Skeletal muscle cell (primary cell): ENCODE results near the gene CDKL4.
"Not testable (repeated sequence)": the region's sequence is repeated elsewhere in the genome, so short reads cannot be mapped to it uniquely, and the experiment has no call there.

Source experiments
- DNase-seq: peaks from one replicate; pipeline ENCODE4 v3.0.0-alpha.2; 2010; ENCODE audit warnings: low read depth
- H3K4me3 ChIP-seq: 2 replicates; pipeline ENCODE4 v1.5.1; 2011; ENCODE audit warnings: low read depth, mild to moderate bottlenecking, control low read depth, low read length, moderate library complexity

The CDKL4 gene

DNA sequence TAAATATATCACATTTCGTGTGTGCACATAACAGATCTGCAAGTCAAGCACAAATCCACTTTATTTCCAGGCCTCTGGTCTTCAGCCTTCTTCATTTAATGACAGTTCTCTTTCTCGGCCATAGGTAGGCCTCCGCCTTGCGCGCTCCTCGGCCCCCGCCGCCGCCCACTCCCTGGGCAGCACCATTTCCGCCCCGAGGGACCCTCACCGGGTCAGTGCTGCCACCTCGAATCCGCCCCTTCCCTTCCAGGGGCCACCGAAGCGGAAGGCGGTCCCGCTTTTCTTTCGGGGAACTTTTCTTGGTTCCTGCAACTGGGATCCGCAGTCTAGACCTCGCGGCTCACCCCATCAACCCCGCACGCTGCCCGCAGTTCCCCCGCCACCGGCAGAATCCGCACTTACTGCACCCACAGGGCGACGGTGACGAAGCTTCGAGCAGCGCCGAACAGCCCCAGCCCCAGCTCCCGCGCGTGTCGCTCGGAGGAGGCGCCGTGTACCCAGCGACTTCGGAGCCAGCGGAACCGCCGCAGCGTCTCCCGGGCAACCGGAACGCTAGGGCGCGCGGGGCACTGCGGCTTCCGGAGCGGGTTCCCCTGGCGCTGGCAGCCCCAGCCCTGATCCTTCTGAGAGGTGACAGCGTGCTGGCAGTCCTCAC, at the start of gene CDKL4:
CDKL4 (minus strand) TSS at position 502 of the 655 bp plus-strand sequence.
- no peak for DNase-seq
- H3K4me3 ChIP-seq: peak within 1 kb of the TSS; percentile 34

DNA sequence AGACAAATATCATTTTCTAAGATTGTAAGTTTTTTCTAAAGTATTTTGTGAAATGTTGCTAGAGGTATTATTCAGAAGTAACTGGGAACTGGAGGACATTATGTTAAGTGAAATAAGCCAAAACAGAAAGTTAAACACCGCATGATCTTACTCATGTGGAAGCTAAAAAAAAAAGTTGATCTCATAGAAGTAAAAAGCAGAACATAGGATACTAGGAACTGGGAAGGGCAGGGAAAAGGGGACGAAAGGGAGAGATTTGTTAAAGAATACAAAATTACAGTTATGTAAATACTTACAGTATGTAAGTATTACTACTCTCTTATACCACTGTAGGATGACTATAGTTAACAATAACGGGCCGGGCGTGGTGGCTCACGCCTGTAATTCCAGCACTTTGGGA, 46.7 kb upstream of the CDKL4 start:
- no peak overlapping the region for H3K4me3 ChIP-seq
- no peak for DNase-seq

DNA sequence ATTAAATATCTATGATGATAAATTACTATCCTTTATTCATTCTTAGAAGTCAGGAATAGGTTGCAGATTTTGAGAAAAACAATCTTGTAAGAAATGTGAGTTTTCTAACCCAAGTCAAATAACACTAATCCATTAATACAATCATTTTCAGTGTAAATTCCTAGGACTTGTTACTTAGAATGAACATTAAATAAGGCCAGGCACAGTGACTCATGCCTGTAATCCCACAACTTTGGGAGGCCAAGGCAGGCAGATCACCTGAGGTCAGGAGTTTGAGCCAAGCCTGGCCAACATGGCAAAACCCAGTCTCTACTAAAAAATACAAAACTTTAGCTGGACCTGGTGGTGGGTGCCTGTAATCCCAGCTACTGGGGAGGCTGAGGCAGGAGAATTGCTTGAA, 45.8 kb upstream of the CDKL4 start:
- DNase-seq: no peak
- H3K4me3 ChIP-seq: no peak overlapping the region

DNA sequence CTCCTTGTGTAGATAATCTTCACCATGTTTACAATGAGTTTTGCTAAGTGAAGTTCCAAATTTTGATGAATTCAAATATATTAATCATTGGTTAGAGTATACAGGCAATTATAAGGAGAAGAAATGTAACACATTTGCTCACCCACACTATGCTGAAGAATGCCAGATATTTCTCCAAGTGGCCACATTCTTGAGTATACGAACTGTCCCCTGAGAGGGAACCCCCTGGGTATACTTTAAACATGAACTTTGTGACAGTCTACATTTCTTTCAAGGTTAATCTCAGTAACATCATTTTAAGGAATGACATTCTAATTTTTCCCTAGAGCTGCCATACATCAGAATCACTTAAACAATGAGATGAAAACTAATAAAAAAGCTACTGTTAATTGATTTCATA, 39.8 kb upstream of the CDKL4 start:
- no peak for DNase-seq
- H3K4me3 ChIP-seq: no peak overlapping the region

DNA sequence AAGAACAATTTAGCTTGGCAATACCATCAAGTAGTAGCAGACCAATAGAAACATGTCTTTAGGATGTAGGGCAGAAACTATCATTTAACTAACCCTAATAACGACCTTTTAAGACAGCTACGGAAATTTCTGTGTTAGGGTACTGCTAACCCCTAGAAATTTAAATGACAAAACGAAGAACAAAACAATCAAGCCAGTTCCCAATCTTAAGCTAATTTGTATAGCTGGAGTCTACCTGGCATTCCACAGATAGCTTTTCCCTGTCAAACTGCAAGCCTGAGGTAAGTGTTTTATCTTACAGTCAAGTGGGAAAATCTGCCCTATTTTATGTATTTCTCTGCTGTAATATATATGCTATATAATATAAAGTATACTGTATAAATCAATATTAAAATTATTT, 37.6 kb upstream of the CDKL4 start:
- no peak overlapping the region for H3K4me3 ChIP-seq
- no peak for DNase-seq

DNA sequence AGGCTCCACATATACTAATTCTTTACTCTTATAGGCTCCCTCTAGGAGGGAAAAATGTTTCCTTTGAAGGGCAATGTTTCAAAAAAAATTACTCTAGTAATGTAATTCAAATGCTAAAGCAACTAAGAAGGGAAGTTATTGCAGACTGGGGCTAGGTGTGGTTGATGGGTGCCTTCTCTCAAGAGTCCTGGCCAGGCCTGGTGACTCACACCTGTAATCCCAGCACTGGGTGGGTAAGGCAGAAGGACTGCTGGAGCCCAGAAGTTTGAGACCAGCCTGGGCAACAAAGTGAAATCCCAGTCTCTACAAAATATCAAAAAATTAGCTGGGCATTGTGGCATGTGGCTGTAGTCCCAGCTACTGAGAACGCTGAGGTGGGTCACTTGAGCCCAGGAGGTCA, 31.2 kb upstream of the CDKL4 start:
- DNase-seq: no peak
- H3K4me3 ChIP-seq: no peak overlapping the region

DNA sequence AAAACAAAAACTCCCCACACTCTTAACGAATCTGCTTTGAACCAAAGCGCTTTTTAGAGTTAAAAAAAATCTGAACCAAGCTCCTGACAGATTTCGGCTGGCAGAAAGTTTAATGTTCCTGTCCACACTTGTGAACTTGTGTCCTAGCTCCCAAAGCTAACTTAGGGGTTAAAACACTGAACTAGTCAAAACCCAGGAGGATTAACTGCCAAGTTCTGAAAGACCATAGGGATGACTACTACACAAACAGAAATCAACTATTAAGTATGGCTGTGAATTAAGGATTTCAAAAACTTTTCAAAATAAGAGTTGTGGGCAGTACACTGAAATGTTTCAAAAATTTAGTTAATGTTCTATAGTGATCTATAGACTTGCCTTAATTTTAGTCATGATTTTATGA, 26.2 kb upstream of the CDKL4 start:
- no peak for DNase-seq
- H3K4me3 ChIP-seq: no peak overlapping the region

DNA sequence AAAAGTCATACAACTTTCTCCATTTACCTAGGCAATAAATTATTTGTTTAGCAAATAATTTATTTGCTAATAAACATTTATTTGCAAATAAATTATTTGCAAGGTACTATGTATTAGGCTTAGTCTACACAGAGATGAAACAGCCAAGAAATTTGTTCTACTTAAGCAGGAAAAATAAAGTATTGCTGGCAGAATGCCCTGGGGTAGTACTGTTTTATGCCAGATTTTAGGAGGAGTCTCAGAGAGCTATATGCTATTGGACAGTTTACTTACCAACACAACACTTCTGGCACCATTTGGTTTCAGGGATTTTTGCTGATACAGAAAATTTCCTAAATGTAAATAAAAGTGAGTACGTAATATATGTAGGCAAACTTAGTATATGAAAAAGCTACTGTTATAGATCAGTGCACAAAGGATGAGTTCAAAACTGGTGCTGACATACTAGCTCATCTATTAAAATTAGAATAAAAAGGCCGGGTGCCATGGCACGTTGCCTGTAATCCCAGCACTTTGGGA, 23.2 kb upstream of the CDKL4 start:
- no peak for DNase-seq
- no peak overlapping the region for H3K4me3 ChIP-seq

DNA sequence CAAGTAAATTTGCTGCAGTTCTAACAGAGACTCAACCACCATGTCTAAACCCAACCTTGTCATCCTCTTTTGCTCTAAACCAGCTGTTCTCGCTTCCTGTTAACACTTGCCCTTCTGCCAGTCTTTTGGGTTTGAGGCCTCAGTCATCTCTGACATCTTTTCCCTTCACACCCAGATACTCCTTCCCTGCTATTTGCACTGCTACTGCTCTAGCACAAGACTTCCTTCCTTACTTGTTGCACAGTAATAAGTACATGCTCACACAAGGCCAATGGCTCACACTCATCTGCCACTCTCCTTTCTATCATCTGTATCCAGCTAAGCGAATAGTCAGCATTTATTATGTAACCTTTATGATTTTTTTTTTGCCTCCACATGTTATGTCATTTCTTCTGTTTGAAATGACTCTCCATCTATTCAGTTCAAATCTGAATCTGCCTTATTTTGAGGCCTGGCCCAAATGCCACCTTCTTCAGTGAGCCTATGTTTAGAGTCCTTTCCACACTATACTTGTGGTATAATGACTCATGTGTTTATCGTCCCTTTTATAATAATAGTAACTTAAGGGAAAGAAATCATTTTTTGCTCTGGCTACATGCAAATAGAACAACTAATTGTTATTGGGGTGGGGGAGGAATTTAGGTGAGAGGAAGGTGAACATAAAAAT, 22.5 kb upstream of the CDKL4 start:
- DNase-seq: no peak
- no peak overlapping the region for H3K4me3 ChIP-seq

DNA sequence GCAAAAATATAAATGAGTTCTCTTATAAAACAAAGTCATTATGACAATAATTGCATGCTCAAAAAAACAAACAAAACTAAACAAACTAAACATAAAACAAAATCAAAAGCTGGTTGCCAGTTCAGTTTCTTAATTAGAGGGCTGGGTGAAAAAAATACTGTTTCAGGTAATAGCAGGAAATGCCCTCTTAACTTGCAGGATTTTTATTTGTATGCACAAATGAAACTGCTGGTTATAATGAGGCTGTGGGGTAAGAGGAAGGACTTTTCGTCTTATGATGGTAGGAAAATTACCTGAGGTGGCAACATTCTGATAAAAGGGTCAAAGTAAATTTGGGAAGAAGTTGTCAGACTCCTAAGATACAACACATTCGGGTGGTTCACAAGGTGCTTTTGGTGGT, 21.5 kb upstream of the CDKL4 start:
- no peak for DNase-seq
- H3K4me3 ChIP-seq: no peak overlapping the region

DNA sequence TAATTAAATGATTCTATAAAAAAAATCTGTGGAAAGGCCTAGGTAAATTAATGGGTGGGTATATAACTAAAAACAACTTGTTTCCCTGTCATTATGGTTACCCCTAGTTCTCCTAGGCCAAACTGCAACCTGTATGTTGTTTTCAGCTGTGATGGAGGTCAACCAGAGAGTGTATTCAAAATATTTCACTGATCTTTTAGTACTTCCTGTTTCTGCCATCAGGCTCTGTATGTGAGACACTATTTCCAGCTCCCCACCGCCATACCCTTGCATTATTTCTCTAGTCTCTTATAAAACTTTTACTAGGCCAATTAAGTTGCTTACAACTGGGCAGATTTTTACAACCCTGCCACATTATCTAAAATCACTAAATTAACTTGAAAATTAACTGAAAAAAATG, 21.0 kb upstream of the CDKL4 start:
- H3K4me3 ChIP-seq: no peak overlapping the region
- DNase-seq: no peak

DNA sequence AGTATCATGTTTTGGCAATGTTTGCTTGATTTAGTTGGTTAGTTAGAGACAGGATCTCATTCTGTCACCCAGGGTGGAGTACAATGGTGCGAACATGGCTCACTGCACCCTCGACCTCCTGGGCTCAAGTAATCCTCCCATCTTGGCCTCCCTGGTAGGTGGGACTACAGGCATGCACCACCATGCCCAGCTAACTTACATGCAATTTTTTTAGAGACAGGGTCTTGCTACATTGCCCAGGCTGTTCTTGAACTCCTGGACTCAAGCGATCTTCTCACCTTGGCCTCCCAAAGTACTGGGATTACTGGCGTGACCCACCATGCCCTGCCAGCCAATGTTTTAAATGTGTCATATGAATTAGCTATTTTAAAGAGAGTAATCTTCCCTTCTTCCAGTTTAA, 16.3 kb upstream of the CDKL4 start:
- no peak for DNase-seq
- no peak overlapping the region for H3K4me3 ChIP-seq

DNA sequence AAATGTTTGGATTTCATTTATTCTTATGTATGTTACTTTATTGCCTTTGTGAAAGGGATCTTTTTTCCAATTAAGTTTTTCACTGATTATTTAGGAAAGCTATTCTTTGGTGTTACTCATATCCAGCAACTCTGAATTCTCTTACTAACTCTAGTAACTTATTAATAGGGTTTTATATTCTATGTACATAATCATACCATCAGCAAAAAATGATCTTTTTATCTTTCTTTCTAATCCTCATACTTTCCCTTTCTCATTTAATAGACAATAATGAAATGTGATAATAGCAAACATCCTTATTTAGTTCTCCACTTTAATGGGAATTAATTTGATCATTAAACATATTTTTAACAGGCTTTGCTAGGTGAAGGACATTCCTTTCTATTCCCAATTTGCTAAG, 12.3 kb upstream of the CDKL4 start:
- H3K4me3 ChIP-seq: no peak overlapping the region
- DNase-seq: no peak

DNA sequence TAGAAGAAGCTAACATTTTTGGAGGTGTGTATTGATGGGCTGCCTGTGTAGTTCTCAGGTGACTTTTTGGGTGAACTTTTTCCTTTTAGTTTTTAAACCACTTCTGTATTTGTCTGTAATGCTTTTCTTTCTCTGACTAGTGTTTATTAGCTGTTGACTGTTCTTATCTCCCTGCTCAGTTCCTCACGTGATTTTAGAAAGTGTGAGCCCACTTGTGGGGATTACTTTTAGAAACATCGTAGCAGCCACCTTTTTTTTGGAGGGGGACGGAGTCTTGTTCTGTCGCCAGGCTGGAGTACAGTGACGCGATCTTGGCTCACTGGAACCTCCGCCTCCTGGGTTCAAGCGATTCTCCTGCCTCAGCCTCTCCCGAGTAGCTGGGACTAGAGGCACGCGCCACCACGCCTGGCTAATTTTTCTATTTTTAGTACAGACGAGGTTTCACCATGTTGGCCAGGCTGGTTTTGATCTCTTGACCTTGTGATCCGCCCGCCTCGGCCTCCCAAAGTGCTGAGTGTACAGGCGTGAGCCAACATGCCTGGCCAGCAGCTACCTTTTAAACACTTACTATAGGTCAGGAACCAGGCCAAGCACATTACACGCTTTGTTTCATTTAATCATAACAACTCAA, 9.2 kb upstream of the CDKL4 start:
- no peak for DNase-seq
- no peak overlapping the region for H3K4me3 ChIP-seq

DNA sequence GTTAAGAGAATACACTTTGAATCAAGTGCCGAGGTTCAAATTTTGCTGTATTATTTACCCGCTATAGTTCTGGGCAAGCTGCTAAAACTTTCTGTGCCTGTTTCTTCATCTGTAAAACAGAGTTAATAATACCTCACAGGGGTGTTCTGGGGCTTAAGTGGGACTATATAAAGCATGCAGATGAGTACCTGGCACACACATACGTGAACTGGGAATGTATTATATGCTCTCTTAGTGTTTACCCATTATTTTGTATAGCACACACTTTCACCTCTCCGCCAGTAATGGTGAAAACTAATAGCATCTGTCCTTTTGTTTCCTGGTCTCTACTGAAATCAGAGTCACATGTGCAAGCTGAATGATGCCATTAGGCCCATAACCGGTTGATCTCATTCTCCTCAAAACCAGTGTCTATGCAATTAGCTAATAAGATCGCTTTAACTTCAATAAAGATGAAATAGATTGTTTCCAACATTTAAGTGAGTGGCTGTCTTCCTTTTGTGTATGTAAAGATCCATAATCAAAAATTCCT, 3.8 kb upstream of the CDKL4 start:
- no peak overlapping the region for H3K4me3 ChIP-seq
- DNase-seq: no peak

DNA sequence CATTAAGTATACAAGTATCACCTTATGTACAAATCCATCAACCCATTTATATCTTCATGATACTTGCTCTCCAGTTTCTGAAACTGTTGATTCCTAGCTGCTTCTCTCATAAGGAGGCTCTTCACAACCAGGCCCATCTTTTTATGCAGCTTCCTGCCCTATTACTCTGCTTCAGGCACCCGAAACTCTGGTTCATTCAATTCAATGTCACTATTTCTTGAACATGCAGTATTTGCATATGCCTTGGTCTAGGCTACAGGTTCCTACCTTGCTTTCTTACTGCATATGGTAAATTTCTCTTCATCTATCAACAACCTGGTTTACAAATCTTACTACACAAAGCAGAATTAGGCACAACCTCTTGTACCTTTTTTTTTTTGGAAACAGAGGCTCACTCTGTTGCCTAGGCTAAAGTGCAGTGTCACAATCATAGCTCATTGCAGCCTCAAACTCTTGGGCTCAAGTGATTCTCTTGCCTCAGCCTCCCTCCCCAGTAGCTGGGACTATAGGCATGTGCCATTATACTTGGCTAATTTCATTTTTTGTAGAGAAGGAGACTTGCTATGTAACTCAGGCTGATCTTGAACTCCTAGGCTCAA, 2.7 kb upstream of the CDKL4 start:
- DNase-seq: no peak
- H3K4me3 ChIP-seq: no peak overlapping the region

DNA sequence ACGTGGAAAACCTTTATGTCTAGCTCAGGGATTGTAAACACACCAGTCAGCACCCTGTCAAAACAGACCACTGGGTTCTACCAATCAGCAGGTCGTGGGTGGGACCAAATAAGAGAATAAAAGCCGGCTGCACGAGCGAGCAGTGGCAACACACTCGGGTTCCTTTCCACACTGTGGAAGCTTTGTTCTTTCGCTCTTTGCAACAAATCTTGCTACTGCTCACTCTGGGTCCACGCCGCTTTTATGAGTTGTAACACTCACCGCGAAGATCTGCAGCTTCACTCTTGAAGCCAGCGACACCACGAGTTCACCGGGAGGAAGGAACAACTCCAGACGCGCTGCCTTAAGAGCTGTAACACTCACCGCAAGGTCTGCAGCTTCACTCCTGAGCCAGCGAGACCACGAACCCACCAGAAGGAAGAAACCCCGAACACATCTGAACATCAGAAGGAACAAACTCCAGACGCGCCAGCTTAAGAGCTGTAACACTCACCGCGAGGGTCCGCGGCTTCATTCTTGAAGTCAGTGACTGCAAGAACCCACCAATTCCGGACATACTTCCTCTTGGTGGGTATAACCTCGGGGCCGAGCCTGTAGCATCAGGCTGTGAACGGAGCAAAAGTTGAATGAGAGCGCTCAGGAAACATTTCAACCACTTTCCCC, 1.3 kb upstream of the CDKL4 start:
- not testable (repeated sequence) for H3K4me3 ChIP-seq, DNase-seq

DNA sequence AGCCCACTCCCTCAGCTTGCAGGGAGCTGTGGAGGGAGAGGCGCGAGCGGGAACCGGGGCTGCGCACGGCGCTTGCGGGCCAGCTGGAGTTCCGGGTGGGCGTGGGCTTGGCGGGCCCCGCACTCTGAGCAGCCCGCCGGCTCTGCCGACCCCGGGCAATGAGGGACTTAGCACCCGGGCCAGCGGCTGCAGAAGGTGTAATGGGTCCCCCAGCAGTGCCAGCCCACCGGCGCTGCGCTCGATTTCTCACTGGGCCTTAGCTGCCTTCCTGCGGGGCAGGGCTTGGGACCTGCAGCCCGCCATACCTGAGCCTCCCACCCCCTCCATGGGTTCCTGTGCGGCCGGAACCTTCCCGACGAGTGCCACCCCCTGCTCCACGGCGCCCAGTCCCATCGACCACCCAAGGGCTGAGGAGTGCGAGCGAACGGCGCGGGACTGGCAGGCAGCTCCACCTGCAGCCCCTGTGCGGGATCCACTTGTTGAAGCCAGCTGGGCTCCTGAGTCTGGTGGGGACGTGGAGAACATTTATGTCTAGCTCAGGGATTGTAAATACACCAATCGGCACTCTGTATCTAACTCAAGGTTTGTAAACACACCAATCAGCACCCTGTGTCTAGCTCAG, 582 bp upstream of the CDKL4 start:
- H3K4me3 ChIP-seq, DNase-seq: not testable (repeated sequence)

DNA sequence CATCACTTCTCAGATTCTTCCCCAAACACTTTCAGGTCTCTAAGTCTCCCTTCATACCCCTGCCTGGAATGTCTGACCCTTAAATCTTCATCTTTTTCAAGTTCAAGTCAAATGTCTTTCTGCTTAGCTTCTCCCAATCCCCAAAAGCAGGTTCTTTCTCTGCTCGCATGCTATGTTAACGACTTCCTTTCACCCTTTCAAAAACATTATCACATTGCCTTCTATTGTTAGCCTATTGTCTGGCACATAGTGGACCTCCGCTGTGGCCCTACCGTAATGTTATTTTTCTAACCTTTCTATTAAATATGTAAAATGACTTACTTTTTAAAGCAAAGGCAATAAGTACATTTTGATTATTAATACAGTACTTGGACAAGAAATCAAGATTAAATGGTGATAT, 2.2 kb downstream of the CDKL4 start:
- H3K4me3 ChIP-seq: no peak overlapping the region
- DNase-seq: no peak
